ENCODE measurements around the gene PI4KA.

DNA sequence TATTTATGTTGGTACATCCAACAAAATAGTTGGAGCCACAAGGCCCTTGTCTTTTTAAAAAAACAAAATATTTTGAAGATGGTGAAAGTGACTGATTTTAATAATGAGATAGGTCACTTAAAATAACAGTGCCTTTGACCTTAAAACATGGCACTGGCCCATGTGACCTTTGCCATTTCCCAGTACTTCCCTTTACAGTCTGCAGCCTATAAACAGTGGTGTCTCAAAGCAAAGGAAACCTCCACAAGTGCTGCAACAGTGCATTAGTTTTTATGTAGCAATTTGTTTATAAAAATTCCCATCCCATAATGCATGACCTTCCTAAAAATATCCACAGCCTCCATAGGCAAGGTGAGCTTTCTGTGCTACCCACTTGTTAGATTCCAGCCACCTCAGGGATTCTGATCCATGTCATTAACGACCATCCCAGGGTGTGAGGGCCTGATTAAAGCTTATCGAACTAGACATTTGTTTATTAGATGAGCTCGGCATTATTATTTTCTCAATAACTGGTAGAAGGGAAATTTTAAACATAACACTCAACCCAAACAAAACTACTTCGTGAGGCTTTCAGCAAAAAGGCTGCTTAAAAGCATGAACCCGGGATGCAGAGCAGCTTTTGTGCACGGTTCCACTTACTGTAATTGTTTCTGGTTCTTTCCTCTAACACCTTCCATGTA, 30.6 kb upstream of the PI4KA start:
- TF ChIP-seq POLR2A (IDR thresholded peaks at IDR 0.05; ENCODE audit: low read length) (no peak), GATA1 (IDR thresholded peaks at IDR 0.05; ENCODE audit: low read depth, low read length) (no peak)
